ENCODE results near the gene MAD1L1.

Gene MAD1L1

DNA sequence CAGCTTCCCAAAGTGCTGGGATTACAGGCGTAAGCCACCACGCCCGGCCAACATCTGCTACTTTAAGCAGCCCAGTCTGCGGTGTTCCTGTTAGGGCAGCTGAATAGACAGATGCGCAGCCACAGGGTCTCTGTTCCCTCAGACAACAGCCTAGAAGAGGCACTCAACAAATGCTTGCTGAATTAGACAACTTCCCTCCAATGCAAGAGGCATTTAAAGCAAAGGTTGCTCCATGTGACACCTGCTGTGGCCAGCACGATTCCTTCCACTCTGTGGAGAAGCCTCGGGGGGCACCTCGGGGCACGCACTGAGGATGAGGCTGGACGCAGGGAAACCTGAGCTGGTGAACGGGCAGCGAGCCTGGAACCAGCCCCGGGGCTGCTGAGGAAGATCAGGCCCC is 237.8 kb downstream of the MAD1L1 start:
- no peak for DNase-seq

DNA sequence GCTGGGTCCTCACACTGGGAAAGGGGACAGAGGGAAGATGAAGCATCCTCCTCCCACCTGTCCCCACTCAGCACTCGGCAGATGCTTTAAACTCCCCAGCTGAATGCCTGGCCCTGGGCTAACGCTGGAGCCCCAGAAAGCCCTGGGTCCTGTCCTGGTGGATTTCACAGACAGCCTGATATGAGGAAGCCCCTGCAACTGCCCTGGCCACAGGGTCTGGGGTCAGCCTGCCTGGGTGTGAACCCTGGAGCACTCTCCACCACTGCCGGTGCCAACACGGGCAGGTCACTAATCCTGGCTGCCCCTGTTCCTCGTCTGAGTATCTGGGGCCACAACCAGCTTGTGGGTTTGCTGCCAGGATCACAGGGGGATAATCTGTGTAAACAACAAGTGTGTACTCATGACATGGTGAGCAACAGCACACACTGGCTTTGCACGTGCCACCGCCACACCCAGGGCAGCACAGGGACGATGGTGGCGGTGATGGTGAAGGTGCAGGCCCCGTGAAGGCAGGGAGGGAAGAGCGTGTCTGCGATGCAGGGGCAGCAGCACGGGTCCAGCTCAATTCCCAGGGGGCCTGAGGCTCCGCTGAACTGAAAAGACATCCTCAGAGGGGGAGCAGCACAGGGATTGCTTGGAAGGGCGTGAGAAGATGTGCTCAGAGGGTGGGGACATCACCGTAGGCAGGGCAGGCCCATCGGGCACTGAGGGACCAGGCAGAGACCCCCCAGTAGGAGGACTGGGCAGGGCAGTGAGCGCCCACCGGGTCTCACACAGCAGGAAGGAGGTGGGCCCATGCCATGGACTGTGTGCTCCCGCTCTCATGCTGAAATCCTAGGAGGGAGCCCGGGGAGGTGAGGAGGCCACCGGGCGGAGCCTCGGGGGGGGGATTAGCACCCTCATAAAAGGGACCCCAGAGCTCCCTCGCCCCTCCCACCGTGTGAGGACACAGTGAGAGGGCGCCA is 238.7 kb downstream of the MAD1L1 start:
- no peak for DNase-seq

DNA sequence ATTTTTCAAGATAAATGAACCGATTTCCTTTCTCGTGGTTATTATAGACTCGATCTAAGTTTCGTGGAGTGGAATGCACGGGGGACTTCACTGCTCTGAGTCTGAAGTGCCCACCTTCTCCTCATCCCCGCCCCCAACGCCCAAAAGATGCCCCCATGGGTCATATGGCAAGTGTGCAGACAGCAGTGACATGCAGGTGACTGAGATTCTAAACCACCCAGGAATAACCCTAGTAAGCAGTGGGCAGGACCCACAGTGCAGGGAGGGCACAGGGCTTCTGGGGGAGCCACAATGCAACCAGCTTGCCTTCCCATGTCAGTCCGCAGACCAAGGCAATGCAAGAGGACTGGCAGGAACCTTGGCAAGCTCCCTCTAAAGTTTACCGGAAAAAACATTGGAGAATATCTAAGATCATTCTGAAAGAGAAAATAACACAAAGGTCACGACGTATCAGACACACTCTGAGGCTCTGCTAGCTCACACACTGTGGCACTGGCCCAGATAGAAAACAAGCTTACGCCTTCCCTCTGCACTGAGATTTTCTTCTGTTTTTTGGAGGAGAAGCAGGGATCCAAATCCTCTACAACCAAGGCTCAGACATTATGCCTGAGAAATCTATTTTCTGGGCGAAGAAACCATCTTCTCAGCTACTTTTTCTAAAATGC is 239.6 kb downstream of the MAD1L1 start:
- DNase-seq, result no peak

DNA sequence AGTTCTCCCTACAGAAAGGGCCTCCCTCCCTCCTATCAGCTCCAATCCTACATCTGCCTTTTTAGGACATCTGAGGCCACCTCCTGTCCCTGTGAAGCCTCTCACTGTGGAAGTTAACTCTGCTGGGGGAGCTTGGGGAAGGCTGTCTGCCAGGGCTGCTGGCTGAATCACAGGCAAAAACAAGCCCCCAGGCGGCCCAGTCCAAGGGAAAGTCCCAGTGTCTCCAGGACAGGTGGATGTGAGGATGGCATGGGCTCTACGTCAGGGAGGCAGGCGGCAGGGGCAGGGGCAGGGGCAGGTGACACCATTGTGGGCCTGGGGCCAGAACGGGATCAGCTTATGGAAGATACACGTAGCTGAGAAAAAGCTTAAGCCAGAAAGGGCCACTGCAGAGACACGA is 240.2 kb downstream of the MAD1L1 start:
- no peak for DNase-seq

DNA sequence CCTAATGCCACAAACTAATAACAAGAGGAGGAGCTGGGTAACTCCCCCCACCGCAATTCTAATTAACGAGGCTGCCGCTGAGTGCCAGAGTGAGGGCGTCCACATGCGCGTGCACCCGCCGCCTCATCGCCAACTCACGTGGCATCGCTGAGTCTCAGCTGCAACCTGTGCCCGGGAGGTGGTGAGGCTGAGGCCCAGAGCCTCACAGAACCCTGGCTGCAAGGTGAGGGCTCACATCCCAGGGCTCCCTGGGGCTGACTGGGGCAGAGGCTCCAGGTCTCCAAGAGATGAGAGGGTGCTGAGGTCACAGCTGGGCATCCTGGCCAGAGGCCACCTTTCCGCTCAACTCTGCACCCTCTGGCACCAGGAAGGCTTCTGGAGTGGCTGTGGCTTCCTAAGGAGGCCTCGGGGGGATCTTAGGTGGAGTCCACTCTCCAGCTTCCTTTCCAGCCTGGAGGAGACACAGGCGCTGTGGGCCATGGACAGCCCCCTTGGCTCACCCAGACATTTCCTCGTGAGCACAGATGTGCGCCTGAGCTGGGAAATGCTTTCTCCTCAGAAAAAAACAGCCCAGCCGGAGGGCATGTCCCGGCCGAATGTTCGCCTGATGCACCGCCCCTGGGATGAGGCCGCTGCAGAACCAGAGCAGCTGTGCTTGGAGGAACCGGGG is 242.6 kb downstream of the MAD1L1 start:
- DNase-seq, result no peak

DNA sequence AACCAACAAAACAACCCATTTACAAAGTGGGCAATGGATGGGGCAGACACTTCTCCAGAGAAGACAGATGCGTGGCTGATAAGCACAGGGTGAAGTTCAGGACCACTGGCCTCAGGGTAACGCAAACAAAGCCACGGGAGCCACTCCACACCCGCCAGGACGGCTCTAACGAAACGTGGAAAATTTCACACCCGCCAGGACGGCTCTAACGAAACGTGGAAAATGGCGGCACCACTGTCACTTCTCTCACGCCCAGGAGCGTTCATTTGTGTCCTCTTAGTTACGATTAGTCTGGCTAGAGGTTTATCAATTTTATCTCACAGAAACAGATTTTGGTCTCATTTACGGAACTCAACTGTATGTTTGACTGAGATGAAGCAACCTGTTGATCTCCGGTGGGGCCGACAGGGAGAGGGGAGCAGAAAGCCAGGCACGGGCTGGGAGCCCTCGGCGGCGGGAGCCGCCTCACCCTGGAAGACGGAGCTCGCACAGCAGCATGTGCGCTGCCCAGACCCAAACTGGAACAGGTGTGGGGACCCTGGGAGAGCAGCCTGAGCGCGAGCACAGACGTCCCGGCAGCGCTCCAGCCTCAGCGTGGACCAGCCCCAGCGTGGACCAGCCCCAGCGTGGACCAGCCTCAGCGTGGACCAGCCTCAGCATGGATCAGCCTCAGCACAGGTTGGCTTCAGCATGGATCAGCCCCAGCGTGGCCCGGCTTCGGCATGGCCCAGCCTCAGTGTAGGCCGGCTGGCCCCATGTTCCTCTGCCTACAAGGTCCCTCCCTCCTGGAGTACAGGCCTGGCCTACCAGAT is 243.5 kb downstream of the MAD1L1 start:
- DNase-seq, result no peak

DNA sequence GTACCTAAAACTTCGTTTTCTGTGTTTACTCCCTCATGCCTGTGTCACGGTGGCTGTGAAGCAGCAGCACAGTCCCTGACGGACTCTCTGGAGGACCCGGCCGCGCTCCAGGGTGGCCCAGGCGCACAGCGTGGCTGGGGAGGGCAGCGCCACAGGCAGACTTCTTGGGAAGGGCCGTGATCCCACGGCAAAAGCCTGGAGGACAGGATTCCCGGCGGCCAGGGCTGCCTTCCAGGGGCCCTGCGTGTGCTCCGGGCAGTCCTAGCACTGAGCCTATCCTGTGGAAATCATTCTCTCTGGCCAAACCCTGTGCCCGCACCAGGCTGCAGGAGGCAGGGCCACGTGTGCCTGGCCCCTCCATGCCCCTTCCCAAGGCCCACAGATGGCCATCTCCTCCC is 244.2 kb downstream of the MAD1L1 start:
- DNase-seq, result no peak

DNA sequence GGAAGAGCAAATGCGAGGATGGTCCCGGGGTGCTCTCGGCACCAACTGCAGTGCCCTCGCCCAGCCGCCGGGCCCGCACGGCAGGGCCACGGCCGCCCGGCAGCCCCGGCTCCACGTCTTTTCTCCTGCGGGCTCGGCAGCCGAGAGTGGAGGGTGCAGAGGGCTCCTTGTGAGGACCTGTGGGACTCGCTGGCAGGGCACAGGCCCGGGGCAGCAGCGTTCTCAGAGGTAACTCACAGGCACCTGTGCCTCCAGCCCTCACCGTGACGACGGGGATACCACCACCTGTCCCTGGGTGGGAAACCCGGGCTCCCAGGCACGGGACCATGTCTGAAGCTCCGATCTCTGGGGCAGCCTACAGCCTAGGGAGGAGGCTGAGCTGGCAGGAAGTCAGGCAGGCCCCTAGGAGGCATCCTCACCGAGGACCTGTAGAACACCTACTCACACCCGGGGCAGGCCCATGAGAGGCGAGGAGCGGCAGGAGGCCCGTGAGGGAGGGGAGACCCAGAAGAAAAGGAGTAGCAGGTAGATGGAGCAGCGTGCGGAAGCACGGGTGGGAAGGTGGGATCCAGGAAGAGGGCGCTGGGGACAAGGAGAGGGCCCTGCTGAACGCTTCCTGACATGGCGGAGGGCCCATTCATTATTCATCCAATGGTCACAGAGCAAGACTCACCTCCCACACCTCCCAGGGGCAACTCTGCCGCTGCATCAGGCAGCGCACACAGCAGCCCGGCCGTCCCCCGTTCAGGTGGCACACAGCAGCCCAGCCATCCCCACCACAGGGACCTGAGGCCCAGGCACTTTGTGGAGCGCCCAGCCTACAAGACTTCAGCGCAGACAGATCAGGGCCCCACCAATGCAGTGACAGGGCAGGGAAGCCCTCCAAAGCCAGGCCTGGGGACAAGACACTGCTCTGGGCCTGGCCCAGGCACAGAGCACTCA is 244.9 kb downstream of the MAD1L1 start:
- no peak for DNase-seq

DNA sequence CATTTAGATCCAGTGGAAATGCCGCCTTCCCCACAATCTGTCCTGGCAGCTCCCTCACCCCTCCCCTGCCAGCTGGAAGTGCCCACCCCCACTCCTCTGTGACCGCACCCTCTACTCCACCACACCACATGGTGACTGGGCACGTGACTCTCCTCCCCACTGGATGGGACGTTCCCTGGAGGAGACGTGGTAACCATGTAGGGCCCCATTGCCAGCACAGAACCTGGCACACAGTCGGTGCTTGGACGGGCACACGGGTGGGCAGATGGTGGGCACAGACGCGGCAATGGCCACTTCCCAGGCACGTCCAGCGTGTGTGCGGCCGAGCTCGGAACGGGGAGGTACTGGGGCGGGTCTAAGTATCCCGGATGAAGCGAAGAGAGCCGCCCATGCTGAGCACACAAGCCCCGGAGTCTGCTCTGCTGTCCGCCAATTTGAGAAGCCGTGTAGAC is 245.6 kb downstream of the MAD1L1 start:
- no peak for DNase-seq

DNA sequence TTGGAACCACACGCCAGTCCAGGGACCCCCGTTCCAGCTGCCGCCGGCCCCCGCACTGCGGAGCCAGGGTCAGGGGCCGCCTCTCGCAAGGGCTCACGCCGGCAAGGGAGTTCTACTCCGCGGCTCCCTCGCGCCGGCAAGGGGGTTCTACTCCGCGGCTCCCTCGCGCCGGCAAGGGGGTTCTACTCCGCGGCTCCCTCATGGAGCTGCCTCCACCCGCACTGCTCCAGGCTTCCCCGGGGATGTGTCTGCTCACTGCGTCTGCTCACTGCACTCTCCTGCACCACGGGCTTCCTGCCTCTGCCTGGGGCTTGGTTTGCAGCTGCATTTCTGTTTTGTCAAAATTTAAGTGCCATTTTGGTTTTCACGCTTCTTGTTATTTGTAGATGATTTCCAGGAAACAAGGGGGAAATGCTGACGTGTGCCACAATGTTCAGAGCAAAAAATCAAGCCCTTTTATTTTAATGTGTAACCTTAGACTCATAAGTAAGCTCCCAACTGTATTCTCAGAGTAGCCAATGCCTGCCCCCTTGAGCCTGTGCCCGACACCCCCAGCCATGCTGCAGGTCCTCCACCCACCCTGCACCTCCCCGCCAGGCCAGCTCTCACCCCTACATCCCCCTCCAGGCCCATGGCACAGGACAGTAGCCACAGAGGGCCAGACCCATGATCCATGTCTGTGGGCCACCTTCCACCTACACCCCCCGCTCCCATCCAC is 246.2 kb downstream of the MAD1L1 start:
- no peak for DNase-seq

DNA sequence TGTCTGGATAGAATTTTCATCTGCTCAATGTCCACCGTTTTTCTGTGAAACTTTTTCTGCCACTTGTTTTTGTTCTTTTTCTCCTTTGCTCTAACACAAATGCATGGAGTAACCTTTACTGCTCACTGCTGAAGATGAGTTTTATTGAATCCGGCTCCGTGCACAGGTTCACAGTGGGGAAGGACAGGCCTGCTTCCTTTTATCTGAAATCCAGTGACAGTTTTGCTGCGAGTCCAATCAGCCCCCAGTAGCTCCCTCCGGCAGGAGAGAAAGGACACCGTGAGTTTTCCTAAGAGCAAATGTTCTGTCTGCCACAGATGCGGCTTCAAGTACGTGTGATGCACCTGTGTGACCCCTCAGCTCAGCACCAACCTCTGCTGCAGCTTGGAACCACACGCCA is 246.8 kb downstream of the MAD1L1 start:
- DNase-seq, result no peak

DNA sequence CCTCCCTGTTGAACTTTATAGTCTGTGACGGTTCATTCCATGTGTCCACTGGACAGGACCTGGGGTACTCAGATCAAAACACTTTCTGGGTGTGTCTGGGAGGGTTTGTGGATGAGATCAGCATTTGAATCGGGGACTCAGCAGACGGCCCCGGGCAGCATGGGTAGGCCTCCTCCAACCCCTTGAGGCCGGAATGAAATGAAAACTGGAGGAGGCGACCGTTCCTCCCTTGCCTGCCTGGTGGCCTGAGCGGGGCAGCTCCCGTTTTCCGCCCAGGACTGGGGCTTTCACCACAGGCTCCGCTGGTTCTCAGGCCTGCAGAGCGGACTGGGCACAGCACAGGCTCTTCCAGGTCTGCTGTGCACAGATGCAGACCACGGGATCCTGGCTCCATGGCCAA is 247.7 kb downstream of the MAD1L1 start:
- DNase-seq, result no peak

DNA sequence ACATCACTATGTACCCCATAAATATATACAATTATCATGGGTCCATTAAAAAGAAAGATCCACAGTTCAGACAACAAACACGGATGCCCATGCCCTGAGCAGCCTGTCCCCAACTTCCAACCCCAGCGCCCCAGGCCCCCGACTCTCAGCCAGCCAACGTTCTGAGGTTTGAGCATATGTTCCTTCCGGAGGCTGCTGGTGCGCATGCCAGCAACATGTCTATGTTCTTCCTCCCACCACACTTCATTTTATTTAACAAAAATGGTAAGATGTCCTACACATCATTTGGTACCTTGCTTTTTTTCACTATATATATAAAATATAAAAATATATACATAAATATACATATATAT is 250.9 kb downstream of the MAD1L1 start:
- DNase-seq, result no peak

DNA sequence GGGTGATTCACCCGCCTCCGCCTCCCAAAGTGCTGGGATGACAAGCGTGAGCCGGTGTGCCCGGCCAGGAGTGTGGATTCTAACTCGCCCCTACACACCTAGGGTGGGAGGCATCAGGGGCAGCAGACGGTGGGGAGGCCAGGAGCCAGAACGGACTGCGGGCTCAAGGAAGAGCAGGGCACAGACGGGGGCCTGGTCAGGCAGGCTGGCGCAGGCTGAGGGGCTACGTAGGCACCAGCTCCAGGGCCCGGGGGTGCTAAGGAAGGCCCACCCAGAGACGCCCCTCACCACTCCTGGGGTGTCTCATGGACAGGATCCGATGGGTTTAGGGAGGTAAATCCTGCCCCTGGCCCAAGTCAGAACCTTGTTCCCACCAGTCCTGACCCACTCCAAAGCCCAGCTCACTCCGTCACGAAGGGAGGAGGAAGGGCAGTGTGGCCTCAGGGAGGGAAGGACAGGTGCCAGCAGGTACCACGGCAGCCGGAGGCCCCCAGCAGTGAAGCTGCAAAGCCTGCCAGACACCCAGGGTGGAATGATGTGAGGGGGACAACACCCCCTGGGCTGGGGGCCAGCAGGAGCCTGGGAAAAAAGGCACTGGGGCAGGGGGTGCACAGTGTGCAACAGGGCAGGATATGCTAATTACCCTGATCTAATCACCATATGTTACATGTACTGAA is 251.4 kb downstream of the MAD1L1 start:
- DNase-seq, result no peak

DNA sequence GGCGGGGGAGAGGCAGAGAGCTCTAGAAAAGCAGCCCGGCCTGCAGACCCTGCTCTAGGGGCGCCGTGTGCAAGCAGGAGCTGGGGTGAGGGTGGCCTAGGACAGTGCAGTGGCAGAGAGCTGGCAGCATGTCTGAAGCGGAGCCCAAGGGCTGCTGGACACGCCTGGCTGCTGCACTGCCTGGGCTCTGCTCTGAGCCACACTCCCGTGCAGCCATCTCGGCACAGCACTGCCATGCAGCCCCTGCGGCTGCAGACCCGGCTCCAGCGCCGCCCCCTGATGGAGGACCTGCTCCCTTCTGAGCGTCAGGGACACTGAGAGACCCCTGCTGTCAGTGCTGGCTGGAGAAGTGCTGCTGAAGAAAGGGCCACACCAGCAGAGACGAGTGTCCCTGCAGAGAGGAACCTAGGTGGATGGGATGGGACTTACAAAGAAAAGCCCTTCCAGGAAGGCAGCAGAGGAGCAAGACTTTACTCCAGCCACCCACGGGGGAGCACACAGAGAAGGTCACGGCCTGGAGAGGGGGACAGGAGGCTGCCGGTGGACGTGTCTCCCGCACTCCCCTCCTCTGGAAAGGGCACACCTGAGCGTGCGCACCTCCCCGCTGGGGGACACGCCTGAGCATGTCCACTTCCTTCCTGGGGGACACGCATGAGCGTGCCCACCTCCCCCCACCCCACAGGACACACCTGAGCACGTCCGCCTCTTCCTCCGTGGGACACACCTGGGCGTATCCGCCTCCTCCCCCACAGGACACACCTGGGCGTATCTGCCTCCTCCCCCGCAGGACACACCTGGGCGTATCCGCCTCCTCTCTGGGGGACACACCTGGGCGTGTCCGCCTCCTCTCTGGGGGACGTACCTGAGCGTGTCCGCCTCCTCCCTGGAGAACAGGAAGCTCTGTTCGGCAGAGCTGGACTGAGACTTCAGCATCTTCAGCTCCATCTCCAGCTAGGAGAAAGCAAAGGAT is 252.9 kb downstream of the MAD1L1 start:
- DNase-seq, result no peak

DNA sequence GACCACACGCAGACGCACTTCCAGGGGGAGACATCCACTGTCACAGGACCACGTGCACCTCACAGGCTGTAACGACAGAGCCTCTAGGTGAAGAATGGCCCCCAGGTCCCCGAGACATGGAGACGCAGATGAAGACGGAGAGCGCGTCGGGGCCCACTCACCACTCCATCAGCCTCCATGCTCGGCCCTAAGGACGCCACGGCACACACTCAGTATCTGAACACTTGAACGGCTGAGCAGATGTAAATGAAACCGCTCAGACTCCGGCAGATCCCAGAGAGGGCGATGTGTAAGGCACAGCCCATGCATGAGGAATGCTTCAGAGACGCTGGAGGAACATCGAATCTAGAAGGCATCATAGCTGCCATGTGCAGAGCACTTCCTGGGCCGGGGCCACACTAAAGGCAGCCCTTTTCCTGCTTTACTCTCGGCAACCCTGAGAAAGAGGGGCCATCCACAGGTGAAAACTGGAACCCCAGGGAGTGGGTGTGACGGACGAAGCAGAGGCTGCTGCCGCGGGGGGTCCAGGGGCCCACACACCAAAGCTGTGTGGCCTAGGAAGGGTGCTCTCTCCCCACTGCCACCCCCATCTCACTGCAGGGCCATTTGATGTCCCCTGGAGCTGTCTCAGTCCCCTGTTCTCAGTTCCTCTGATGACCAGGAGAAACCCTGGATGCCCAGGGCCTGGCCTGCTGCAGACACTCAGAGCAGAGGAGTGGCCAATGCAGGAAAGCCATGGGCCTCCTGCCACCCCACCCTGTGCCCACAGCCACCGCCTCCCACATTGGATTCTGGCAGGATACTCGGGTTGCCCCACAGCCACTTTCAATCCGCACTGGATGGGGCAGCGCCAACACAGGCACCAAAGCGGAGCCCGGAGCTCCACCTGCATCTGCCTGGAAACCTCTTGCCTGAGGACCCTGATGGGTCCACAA is 253.8 kb downstream of the MAD1L1 start:
- DNase-seq, result no peak

DNA sequence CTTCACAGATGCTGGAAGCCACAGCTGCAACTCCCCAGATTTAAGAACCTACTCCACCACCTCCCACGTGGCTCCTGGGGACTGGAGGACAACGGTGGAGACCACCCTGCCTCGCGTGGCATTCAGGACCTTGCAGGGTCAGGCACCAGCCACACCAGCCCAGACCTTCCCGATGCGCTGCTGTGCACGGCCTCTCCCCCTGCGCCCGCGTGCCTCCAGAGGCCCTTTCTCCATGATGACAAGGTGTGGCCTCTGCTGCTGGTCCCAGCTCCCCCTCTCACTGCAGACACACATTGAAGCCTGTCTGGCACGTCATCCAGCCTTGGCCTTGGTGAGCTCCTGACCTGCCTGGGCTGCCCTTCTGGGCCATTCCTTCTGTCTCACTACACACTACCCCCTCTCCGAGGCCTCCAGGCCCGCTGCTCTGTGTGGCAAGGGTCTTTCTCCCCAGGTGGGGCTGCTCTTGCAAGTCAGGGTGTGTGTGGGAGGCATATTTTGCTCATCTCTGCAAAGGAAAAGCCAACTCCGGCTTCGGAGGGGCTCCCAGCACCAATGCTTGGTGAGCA is 254.8 kb downstream of the MAD1L1 start:
- DNase-seq, result no peak

Measured in stimulated activated CD4-positive, alpha-beta T cell treated with anti-CD3 and anti-CD28 coated beads, Interleukin-2, amount 100 ng/mL, for 48 hours (primary cell).